SIG-M5 treated with dmso at 0.1 percent for 504 hours (cell line): ENCODE measurements around the gene PHAF1.

Experiments used
- DNase-seq: peaks from one replicate; lab custom pipeline; 2025; ENCODE audit not compliant: unreplicated experiment; lab: John Stamatoyannopoulos, UW

Gene PHAF1

GRCh38 chr16:67191995-67192681, 82.4 kb downstream of the PHAF1 start, which contains the start of gene E2F4:
E2F4 (plus strand) TSS chr16:67192155; CDS start chr16:67192228, 73 bp downstream.
- peak; percentile 92 for DNase-seq

GRCh38 chr16:67192781-67193361, 83.1 kb downstream of the PHAF1 start:
- no peak for DNase-seq

GRCh38 chr16:67193536-67193935, 83.8 kb downstream of the PHAF1 start:
- no peak for DNase-seq

GRCh38 chr16:67194260-67194659, 84.5 kb downstream of the PHAF1 start:
- DNase-seq: no peak

- no peak for DNase-seq
Measured at GRCh38 chr16:67195676-67196075, 85.9 kb downstream of the PHAF1 start.

- no peak for DNase-seq
Measured at GRCh38 chr16:67196881-67197280, 87.1 kb downstream of the PHAF1 start.

- DNase-seq: no peak
Measured at GRCh38 chr16:67197704-67198103, 88.0 kb downstream of the PHAF1 start.
